ENCODE results near the gene MAGEF1.
A peak's percentile ranks its signal among the peaks of the same experiment; 100 is the strongest.

The MAGEF1 gene

GRCh38 chr3:184728010-184728527 lies 16.2 kb upstream of the MAGEF1 start:
- no peak for TF ChIP-seq CTCF (IDR thresholded peaks at IDR 0.05; ENCODE audit: low read depth, low read length)
- no peak for DNase-seq
- H3K4me1 ChIP-seq, result peaks cover 2% of the 10 kb centered on the region
- no peak overlapping the region for H3K4me3 ChIP-seq (ENCODE audit: low read depth, low read length)
- no peaks in the 10 kb centered on the region for H3K36me3 ChIP-seq
- no peaks in the 10 kb centered on the region for H3K27me3 ChIP-seq
- no peaks in the 10 kb centered on the region for H3K9me3 ChIP-seq

GRCh38 chr3:184727357-184728009 lies 15.6 kb upstream of the MAGEF1 start:
- peak; percentile 91 for TF ChIP-seq CTCF (IDR thresholded peaks at IDR 0.05; ENCODE audit: low read depth, low read length)

GRCh38 chr3:184726497-184726896 lies 14.6 kb upstream of the MAGEF1 start:
- H3K4me1 ChIP-seq, result peaks cover 2% of the 10 kb centered on the region
- no peaks in the 10 kb centered on the region for H3K36me3 ChIP-seq
- H3K27me3 ChIP-seq, result no peaks in the 10 kb centered on the region
- no peak overlapping the region for H3K4me3 ChIP-seq (ENCODE audit: low read depth, low read length)
- DNase-seq, result no peak
- no peaks in the 10 kb centered on the region for H3K9me3 ChIP-seq
- no peak for TF ChIP-seq CTCF (IDR thresholded peaks at IDR 0.05; ENCODE audit: low read depth, low read length)

More at GRCh38 chr3:184727357-184728009, 15.6 kb upstream of the MAGEF1 start:
- DNase-seq, result peak; percentile 80
- Histone ChIP-seq H3K4me1 (peaks cover 2% of the 10 kb centered on the region), H3K36me3 (no peaks in the 10 kb centered on the region), H3K27me3 (no peaks in the 10 kb centered on the region), H3K4me3 (ENCODE audit: low read depth, low read length) (no peak overlapping the region), H3K9me3 (no peaks in the 10 kb centered on the region)

GRCh38 chr3:184725176-184725719 lies 13.4 kb upstream of the MAGEF1 start:
- no peak for TF ChIP-seq CTCF (IDR thresholded peaks at IDR 0.05; ENCODE audit: low read depth, low read length)
- DNase-seq, result no peak
- H3K36me3 ChIP-seq, result no peaks in the 10 kb centered on the region
- H3K27me3 ChIP-seq, result no peaks in the 10 kb centered on the region
- peaks cover 2% of the 10 kb centered on the region for H3K4me1 ChIP-seq
- no peak overlapping the region for H3K4me3 ChIP-seq (ENCODE audit: low read depth, low read length)
- no peaks in the 10 kb centered on the region for H3K9me3 ChIP-seq

GRCh38 chr3:184724699-184725098 lies 12.8 kb upstream of the MAGEF1 start:
- DNase-seq, result no peak

More at GRCh38 chr3:184724699-184725098, 12.8 kb upstream of the MAGEF1 start:
- TF ChIP-seq CTCF (IDR thresholded peaks at IDR 0.05; ENCODE audit: low read depth, low read length), result no peak
- Histone ChIP-seq H3K36me3 (no peaks in the 10 kb centered on the region), H3K4me1 (peaks cover 2% of the 10 kb centered on the region), H3K27me3 (no peaks in the 10 kb centered on the region), H3K4me3 (ENCODE audit: low read depth, low read length) (no peak overlapping the region), H3K9me3 (no peaks in the 10 kb centered on the region)
